ENCODE results near the gene ADRA1B.

- TF ChIP-seq CTCF (IDR thresholded peaks at IDR 0.05) (no peak), POLR2A (IDR thresholded peaks at IDR 0.05) (no peak)
These were observed 10.8 kb upstream of the ADRA1B start for GRCh38 chr5:159905496-159905895.

Data from lower leg skin (tissue), 3 donors.